GM15510 (cell line): ENCODE data around the gene MARK3.

Source experiments
- POLR2A ChIP-seq: IDR thresholded peaks from 3 replicates; pipeline ENCODE4 v1.6.1; 2011; ENCODE audit warnings: borderline replicate concordance; ENCODE audit not compliant: insufficient read length; ENCODE audit errors: extremely low read depth

The MARK3 gene

DNA sequence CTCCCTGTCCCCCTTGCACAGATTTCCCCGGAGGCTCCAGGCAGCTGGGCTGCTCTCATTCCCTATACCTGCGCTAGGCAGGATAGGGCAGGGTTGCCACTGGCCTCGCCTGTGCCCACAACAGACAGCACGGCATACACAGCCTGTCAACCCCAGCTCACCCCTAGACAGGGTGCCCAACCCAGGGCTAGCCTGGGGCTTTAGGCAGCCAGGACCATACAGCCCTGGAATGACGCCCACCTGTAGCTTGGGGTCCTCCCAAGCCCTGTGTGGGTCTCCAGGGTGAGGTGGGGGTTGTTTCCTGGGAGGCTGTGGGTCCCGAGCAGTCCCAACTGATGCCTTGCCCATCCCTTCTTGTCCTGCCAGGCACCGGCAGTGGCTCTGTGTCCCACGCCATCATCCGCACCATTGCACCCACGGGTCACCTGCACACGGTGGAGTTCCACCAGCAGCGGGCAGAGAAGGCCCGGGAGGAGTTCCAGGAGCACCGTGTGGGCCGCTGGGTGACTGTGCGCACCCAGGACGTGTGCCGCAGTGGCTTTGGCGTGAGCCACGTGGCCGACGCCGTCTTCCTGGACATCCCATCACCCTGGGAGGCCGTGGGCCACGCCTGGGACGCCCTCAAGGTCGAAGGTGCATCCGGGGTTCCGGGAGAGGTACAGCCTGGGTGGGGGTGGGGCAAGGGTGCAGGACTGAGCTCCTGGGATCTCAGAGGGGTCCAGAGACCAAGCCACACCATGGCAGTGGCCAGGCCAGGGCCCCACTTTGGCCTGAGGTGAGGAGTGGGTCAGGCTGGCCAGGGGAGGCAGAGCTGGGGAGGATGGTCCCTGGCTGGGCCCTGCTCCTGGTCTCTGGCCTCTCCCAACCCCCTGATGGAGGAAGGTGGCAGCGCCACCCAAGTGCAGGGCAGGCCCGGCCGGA lies 147.3 kb downstream of the MARK3 start:
- TF ChIP-seq POLR2A = no peak

- no peak for TF ChIP-seq POLR2A
Measured at GRCh38 chr14:103533137-103533998, 148.2 kb downstream of the MARK3 start.

- no peak for TF ChIP-seq POLR2A
Measured at GRCh38 chr14:103533999-103534575, 148.9 kb downstream of the MARK3 start.

GRCh38 chr14:103534576-103535061 lies 149.4 kb downstream of the MARK3 start:
- no peak for TF ChIP-seq POLR2A

DNA sequence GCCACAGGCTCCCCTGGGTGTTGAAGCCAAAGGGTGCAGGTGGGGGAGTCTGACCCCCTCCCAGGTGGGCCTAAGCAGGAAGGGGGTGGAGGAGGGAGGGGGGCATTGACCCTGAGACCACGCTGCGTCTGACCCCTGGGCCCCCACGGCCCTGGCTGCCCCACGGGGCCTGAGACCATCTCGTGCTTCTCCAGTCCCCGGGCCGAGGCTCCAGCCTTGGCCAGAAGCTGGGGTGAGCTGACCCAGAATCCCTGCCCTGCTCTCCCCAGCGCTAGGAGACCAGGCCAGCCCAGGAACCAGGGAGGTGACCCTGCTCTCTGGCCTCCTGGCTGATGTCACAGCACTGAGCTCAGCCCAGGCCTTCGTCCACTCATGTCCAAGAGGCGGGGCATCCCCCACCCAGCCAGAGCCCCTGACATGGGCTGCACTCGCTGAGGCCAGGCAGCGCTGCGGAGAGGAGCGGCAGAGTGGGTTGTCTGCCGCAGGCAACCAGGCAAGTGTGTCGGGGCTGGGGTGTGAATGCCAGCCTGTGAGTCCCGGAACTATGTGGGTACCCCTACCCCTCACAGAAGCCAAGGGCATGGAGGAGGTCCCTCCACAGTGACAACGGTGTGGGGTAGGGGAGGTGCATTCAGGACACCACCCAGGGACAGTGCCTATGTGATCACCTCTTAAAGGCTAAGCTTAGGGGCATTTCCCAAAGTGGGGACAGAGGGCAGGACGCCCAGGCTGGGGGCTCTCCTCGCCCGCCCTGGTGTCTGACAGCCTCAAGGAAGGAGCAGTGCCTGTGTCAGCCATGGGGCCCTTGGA lies 150.1 kb downstream of the MARK3 start:
- TF ChIP-seq POLR2A = no peak

DNA sequence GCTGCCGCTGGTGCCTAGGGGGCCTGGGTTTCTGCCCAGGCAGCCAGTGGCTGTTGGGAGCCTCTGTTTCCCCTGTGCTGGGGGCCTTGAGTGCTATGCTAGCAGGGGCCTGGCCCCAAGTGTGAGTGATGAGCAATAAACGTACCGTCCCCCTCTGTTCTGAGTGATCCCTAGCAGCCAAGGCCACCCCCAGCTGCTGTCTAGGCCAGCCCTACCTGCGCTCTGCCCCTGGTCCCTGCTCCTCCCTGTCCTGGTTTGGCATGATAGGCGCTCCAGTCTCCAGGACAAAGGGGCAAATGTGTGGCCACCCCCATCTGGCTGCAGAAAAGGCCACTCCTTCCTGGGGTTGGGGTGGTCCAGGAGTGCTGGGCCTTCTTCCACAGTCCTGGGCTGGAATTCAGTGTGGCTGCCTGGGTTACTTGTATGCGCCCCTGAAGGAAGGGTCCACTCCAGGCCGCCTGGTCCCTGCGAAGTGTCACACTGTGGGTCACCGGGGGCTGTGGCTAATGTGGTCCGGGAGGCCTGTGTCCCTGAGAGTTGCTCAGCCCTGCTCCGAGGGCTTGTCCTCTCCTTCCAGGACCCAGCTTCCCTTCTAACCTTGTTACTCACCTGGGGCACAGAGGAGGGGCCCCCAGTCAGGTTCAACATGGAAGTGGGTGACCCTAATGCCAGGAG lies 150.8 kb downstream of the MARK3 start:
- no peak for TF ChIP-seq POLR2A

GRCh38 chr14:103536693-103537092 lies 151.5 kb downstream of the MARK3 start:
- no peak for TF ChIP-seq POLR2A

GRCh38 chr14:103537175-103537990 lies 152.2 kb downstream of the MARK3 start:
- no peak for TF ChIP-seq POLR2A

- TF ChIP-seq POLR2A = no peak
Measured at GRCh38 chr14:103538291-103539055, 153.3 kb downstream of the MARK3 start.

DNA sequence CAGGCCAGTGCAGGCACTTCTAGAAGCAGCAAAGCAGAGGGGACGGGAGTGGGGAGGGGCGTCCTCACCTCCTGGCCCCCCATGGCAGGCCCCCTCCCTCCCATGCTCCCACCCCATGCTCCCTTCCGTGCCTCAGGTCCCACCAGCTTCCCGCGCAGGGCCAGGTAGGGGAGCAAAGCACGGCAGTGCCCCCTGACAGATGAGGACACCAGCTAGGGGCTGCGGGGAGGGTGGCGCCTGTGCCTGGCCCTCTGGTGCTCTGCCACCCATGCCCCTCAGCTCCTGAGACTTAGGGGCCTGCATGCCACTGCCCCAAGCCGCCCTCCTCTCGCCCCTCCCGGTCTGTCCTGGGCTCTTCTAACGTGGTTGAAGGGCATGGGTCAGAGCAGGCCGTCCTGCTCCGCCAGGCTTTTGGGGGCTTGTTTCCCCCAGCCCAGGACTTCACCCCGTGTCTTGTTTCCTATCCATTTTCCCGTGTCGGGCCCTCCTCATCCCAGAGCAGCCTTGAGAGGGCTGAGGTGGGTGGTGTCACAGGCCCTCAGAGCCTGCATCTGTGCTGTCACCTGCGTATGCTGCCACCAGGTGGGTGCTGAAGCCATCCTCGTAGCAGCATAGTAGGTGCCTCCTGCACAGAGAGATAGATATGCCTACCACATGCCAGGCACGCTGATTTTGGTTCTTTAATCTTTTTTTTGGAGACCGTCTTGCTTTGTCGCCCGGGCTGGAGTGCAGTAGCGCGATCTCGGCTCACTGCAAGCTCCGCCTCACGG lies 154.0 kb downstream of the MARK3 start:
- TF ChIP-seq POLR2A = no peak

- no peak for TF ChIP-seq POLR2A
Measured at GRCh38 chr14:103540821-103541708, 155.8 kb downstream of the MARK3 start.
